Measurements from ENCODE around the gene C2orf42.

C2orf42 gene

GRCh38 chr2:70116936-70117552 is 73.8 kb downstream of the C2orf42 start:
- Histone ChIP-seq H3K4me3 (ENCODE audit: low read length, poor library complexity, severe bottlenecking) (no peak overlapping the region), H4K20me1 (ENCODE audit: insufficient read depth, low read length, poor library complexity, severe bottlenecking) (no peaks in the 10 kb centered on the region), H3F3A (ENCODE audit: low read depth) (peaks cover 5% of the 10 kb centered on the region), H3K79me2 (ENCODE audit: insufficient read depth, low read length) (no peaks in the 10 kb centered on the region), H2AFZ (ENCODE audit: low read length) (no peak overlapping the region), H3K4me2 (ENCODE audit: low read depth, low read length, poor library complexity, severe bottlenecking) (no peak overlapping the region), H3K9me3 (ENCODE audit: insufficient read depth, low read depth, low read length) (no peaks in the 10 kb centered on the region), H3K36me3 (ENCODE audit: insufficient read depth, low read length) (no peaks in the 10 kb centered on the region), H3K4me1 (ENCODE audit: insufficient read depth, low read length, poor library complexity, severe bottlenecking) (peaks cover 11% of the 10 kb centered on the region), H3K9ac (ENCODE audit: low read depth, low read length, poor library complexity, severe bottlenecking) (no peak overlapping the region), H3K27me3 (ENCODE audit: insufficient read depth, low read length, poor library complexity, severe bottlenecking) (no peaks in the 10 kb centered on the region), H3K9me2 (replicated peaks; ENCODE audit: low read depth, low read length) (no peaks in the 10 kb centered on the region)
- TF ChIP-seq CTCF (conservative IDR thresholded peaks at IDR 0.05; ENCODE audit: low read length) (no peak), EZH2phosphoT487 (IDR thresholded peaks at IDR 0.05; ENCODE audit: borderline replicate concordance) (no peak)

GRCh38 chr2:70115646-70116442 is 75.0 kb downstream of the C2orf42 start:
- Histone ChIP-seq H3K36me3 (ENCODE audit: insufficient read depth, low read length) (no peaks in the 10 kb centered on the region), H3F3A (ENCODE audit: low read depth) (no peaks in the 10 kb centered on the region; the same call in 1 of the 2 replicates), H3K79me2 (ENCODE audit: insufficient read depth, low read length) (no peaks in the 10 kb centered on the region), H3K9ac (ENCODE audit: low read depth, low read length, poor library complexity, severe bottlenecking) (no peak overlapping the region), H4K20me1 (ENCODE audit: insufficient read depth, low read length, poor library complexity, severe bottlenecking) (no peaks in the 10 kb centered on the region), H3K4me1 (ENCODE audit: insufficient read depth, low read length, poor library complexity, severe bottlenecking) (peaks cover 6% of the 10 kb centered on the region), H3K4me3 (ENCODE audit: low read length, poor library complexity, severe bottlenecking) (no peak overlapping the region), H3K4me2 (ENCODE audit: low read depth, low read length, poor library complexity, severe bottlenecking) (no peak overlapping the region), H3K9me3 (ENCODE audit: insufficient read depth, low read depth, low read length) (no peaks in the 10 kb centered on the region), H3K27me3 (ENCODE audit: insufficient read depth, low read length, poor library complexity, severe bottlenecking) (no peaks in the 10 kb centered on the region), H2AFZ (ENCODE audit: low read length) (peak overlapping the region; percentile 25; the same call in 1 of the 2 replicates), H3K9me2 (replicated peaks; ENCODE audit: low read depth, low read length) (no peaks in the 10 kb centered on the region)
- no peak for TF ChIP-seq EZH2phosphoT487 (IDR thresholded peaks at IDR 0.05; ENCODE audit: borderline replicate concordance)
- TF ChIP-seq CTCF (conservative IDR thresholded peaks at IDR 0.05; ENCODE audit: low read length) = no peak

- H3K4me2 ChIP-seq (ENCODE audit: low read depth, low read length, poor library complexity, severe bottlenecking) = no peak overlapping the region
These were observed 77.3 kb downstream of the C2orf42 start for GRCh38 chr2:70113359-70114070.

More at GRCh38 chr2:70113359-70114070, 77.3 kb downstream of the C2orf42 start:
- peaks cover 3% of the 10 kb centered on the region for H3K4me1 ChIP-seq (ENCODE audit: insufficient read depth, low read length, poor library complexity, severe bottlenecking)
- no peaks in the 10 kb centered on the region for H3K36me3 ChIP-seq (ENCODE audit: insufficient read depth, low read length)
- H3F3A ChIP-seq (ENCODE audit: low read depth) = no peaks in the 10 kb centered on the region; the same call in 1 of the 2 replicates
- H3K27me3 ChIP-seq (ENCODE audit: insufficient read depth, low read length, poor library complexity, severe bottlenecking) = no peaks in the 10 kb centered on the region
- no peak for TF ChIP-seq CTCF (conservative IDR thresholded peaks at IDR 0.05; ENCODE audit: low read length)
- no peak for TF ChIP-seq EZH2phosphoT487 (IDR thresholded peaks at IDR 0.05; ENCODE audit: borderline replicate concordance)
- H3K4me3 ChIP-seq (ENCODE audit: low read length, poor library complexity, severe bottlenecking) = no peak overlapping the region
- H3K79me2 ChIP-seq (ENCODE audit: insufficient read depth, low read length) = no peaks in the 10 kb centered on the region
- no peak overlapping the region for H3K9ac ChIP-seq (ENCODE audit: low read depth, low read length, poor library complexity, severe bottlenecking)
- H4K20me1 ChIP-seq (ENCODE audit: insufficient read depth, low read length, poor library complexity, severe bottlenecking) = no peaks in the 10 kb centered on the region
- no peak overlapping the region for H2AFZ ChIP-seq (ENCODE audit: low read length)
- H3K9me3 ChIP-seq (ENCODE audit: insufficient read depth, low read depth, low read length) = no peaks in the 10 kb centered on the region
- H3K9me2 ChIP-seq (replicated peaks; ENCODE audit: low read depth, low read length) = no peaks in the 10 kb centered on the region

Measured in Loucy (cell line).